Superior temporal gyrus (tissue), 1 donor: ENCODE results near the gene UTRN.

Experiments
- DNase-seq: peaks from one replicate; pipeline ENCODE4 v3.0.0-alpha.2; 2016; ENCODE audit errors: extremely low spot score

The UTRN gene

GRCh38 chr6:144314003-144314485, 28.9 kb downstream of the UTRN start:
- no peak for DNase-seq

GRCh38 chr6:144314562-144314961, 29.4 kb downstream of the UTRN start:
- no peak for DNase-seq

GRCh38 chr6:144315226-144315980, 30.3 kb downstream of the UTRN start:
- no peak for DNase-seq

- DNase-seq = no peak
Observed at GRCh38 chr6:144315981-144316861, 31.1 kb downstream of the UTRN start.

GRCh38 chr6:144316862-144317195, 31.7 kb downstream of the UTRN start:
- DNase-seq = no peak

- no peak for DNase-seq
Observed at GRCh38 chr6:144317736-144318135, 32.6 kb downstream of the UTRN start.

GRCh38 chr6:144319211-144319610, 34.1 kb downstream of the UTRN start:
- no peak for DNase-seq

- DNase-seq = no peak
Observed at GRCh38 chr6:144320741-144321140, 35.6 kb downstream of the UTRN start.

- no peak for DNase-seq
Observed at GRCh38 chr6:144321839-144322591, 36.9 kb downstream of the UTRN start.

- no peak for DNase-seq
Observed at GRCh38 chr6:144325232-144325631, 40.1 kb downstream of the UTRN start.

- no peak for DNase-seq
Observed at GRCh38 chr6:144326393-144326792, 41.3 kb downstream of the UTRN start.

- no peak for DNase-seq
Observed at GRCh38 chr6:144327081-144327480, 41.9 kb downstream of the UTRN start.

- no peak for DNase-seq
Observed at GRCh38 chr6:144330017-144330987, 45.2 kb downstream of the UTRN start.

- DNase-seq = no peak
Observed at GRCh38 chr6:144331491-144331969, 46.4 kb downstream of the UTRN start.

- DNase-seq = no peak
Observed at GRCh38 chr6:144332177-144332576, 47.0 kb downstream of the UTRN start.

- DNase-seq = no peak
Observed at GRCh38 chr6:144334150-144334708, 49.1 kb downstream of the UTRN start.
